ENCODE results near the gene ERICH3.

ERICH3 gene

DNA sequence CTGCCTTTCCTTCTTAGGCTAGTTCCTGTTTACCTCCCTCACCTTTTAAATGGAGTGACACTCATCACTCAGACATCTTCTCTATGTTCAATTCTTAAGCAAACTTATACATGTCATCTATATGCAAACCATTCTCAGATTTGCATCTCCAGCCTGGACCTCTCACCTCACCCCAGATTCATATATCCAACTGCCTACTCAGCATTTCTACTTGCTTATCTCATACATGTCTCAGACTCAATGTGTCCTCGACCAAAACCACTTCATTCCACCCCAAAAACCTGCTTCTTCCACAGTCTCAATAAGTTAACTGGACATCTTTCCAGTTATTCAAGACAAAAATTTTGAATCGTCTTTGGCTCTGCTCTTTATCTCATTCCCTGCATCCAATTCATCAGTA is 62.6 kb downstream of the ERICH3 start:
- H3K27me3 ChIP-seq (ENCODE audit: control insufficient read depth, insufficient read depth, low read length) = no peaks in the 10 kb centered on the region
- no peak overlapping the region for H3K4me3 ChIP-seq (ENCODE audit: low read length)
- no peaks in the 10 kb centered on the region for H3K4me1 ChIP-seq (ENCODE audit: control insufficient read depth, insufficient read depth, low read length)
- no peak overlapping the region for H3K27ac ChIP-seq (ENCODE audit: low read depth, low read length)
- H3K9ac ChIP-seq (ENCODE audit: low read length) = no peak overlapping the region
- H3K36me3 ChIP-seq (ENCODE audit: control insufficient read depth, insufficient read depth, low read length) = no peaks in the 10 kb centered on the region

GRCh38 chr1:74609810-74610371 is 63.7 kb downstream of the ERICH3 start:
- H3K4me3 ChIP-seq (ENCODE audit: low read length) = no peak overlapping the region
- H3K4me1 ChIP-seq (ENCODE audit: control insufficient read depth, insufficient read depth, low read length) = no peaks in the 10 kb centered on the region
- no peak overlapping the region for H3K9ac ChIP-seq (ENCODE audit: low read length)
- H3K27me3 ChIP-seq (ENCODE audit: control insufficient read depth, insufficient read depth, low read length) = no peaks in the 10 kb centered on the region
- no peak overlapping the region for H3K27ac ChIP-seq (ENCODE audit: low read depth, low read length)
- H3K36me3 ChIP-seq (ENCODE audit: control insufficient read depth, insufficient read depth, low read length) = no peaks in the 10 kb centered on the region

DNA sequence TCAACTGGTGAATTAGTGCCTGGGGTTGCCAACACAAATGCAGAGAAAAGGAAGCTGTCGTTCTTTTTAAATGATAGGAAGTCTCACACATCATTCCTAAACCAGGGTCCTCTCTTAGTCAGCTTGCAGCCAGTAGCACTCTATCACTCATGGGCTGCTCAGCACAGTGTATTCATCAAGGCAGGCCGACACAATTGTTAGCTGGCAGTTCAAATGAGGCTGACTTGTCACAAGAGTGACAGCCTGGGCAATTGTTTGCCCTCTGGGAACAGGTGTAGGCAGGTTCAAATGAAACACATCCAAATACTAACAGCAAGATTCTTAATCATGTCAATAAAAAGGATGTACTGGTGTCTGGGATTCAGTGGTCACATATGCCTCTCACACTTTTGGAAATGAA is 76.9 kb downstream of the ERICH3 start:
- no peaks in the 10 kb centered on the region for H3K4me1 ChIP-seq (ENCODE audit: control insufficient read depth, insufficient read depth, low read length)
- H3K4me3 ChIP-seq (ENCODE audit: low read length) = no peak overlapping the region
- no peak overlapping the region for H3K27ac ChIP-seq (ENCODE audit: low read depth, low read length)
- H3K27me3 ChIP-seq (ENCODE audit: control insufficient read depth, insufficient read depth, low read length) = no peaks in the 10 kb centered on the region
- no peaks in the 10 kb centered on the region for H3K36me3 ChIP-seq (ENCODE audit: control insufficient read depth, insufficient read depth, low read length)
- no peak overlapping the region for H3K9ac ChIP-seq (ENCODE audit: low read length)

- Histone ChIP-seq H3K27ac (ENCODE audit: low read depth, low read length) (no peak overlapping the region), H3K4me3 (ENCODE audit: low read length) (no peak overlapping the region), H3K27me3 (ENCODE audit: control insufficient read depth, insufficient read depth, low read length) (no peaks in the 10 kb centered on the region), H3K9ac (ENCODE audit: low read length) (no peak overlapping the region), H3K36me3 (ENCODE audit: control insufficient read depth, insufficient read depth, low read length) (no peaks in the 10 kb centered on the region), H3K4me1 (ENCODE audit: control insufficient read depth, insufficient read depth, low read length) (no peaks in the 10 kb centered on the region)
These were observed 79.4 kb downstream of the ERICH3 start for GRCh38 chr1:74593887-74594866.

DNA sequence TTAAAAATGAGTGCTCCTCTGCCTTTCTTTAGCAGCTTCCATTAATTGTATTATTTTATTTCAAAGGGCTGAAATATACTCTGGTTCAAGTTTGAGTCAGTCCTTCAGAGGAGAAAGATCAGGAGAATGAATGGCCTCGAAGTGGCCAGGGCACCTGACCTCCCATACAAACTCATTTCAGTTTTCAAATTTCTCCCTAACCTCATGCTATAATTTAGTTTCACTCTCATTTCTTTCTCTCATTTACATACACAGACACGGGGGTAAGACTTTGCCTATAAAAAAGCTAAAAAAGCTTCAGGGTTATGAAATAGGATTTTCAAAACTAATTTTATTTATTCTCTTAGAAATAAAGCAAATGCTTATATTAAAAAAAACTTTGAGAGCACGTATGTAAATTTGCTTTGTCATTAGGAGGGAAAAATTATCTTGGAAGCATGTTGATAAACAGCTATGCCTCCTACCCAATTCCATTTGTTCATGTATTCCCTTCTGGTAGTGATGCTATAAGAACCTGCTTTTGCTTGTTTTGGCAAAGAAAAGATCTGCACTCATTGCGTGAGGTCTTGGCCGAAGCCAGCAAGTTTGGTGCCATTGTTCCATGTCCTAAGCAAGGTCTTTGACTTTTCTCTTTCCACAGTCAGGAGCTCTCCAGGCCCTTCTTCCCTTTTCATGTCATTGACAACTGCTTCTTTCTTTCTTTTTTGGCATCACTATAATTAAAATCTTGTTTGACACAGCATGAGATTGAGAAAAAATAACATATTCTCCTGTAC is 80.8 kb downstream of the ERICH3 start:
- H3K4me3 ChIP-seq (ENCODE audit: low read length) = no peak overlapping the region
- H3K27me3 ChIP-seq (ENCODE audit: control insufficient read depth, insufficient read depth, low read length) = no peaks in the 10 kb centered on the region
- no peak overlapping the region for H3K9ac ChIP-seq (ENCODE audit: low read length)
- H3K36me3 ChIP-seq (ENCODE audit: control insufficient read depth, insufficient read depth, low read length) = no peaks in the 10 kb centered on the region
- no peaks in the 10 kb centered on the region for H3K4me1 ChIP-seq (ENCODE audit: control insufficient read depth, insufficient read depth, low read length)
- no peak overlapping the region for H3K27ac ChIP-seq (ENCODE audit: low read depth, low read length)

DNA sequence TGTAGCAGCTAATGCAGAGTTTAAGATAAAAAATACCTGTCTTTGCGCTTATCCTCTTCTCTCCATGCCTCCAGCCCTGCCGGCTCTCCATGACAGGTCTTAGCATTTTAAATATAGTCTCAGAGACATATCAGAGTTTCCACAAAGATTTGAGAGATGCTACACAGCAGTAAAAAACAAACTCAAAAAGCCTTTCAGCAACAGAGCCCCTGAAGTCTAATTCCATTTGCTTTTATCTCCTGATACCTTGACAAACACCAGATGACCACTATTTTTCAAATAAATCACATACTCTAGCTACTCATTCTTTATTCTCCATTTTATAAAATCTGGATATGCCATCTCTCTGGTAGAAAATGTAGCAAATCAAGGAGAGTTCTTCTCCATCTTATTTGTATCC is 81.6 kb downstream of the ERICH3 start:
- no peaks in the 10 kb centered on the region for H3K27me3 ChIP-seq (ENCODE audit: control insufficient read depth, insufficient read depth, low read length)
- H3K4me3 ChIP-seq (ENCODE audit: low read length) = no peak overlapping the region
- H3K27ac ChIP-seq (ENCODE audit: low read depth, low read length) = no peak overlapping the region
- H3K4me1 ChIP-seq (ENCODE audit: control insufficient read depth, insufficient read depth, low read length) = no peaks in the 10 kb centered on the region
- no peak overlapping the region for H3K9ac ChIP-seq (ENCODE audit: low read length)
- H3K36me3 ChIP-seq (ENCODE audit: control insufficient read depth, insufficient read depth, low read length) = no peaks in the 10 kb centered on the region

DNA sequence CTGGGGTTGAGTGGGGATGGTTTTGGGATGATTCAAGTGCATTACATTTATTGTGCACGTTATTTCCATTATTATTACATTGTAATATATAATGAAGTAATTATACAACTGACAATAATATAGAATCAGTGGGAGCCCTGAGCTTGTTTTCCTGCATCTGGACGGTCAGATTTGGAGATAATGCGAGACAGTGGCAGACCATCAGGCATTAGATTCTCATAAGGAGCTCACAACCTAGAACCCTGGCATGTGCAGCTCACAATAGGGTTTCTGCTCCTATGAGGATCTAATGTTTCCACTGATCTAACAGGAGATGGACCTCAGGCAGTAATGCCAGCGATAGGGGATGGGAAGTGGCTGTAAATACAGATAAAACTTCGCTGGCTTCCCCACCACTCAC is 83.3 kb downstream of the ERICH3 start:
- Histone ChIP-seq H3K27me3 (ENCODE audit: control insufficient read depth, insufficient read depth, low read length) (no peaks in the 10 kb centered on the region), H3K4me3 (ENCODE audit: low read length) (no peak overlapping the region), H3K9ac (ENCODE audit: low read length) (no peak overlapping the region), H3K36me3 (ENCODE audit: control insufficient read depth, insufficient read depth, low read length) (no peaks in the 10 kb centered on the region), H3K27ac (ENCODE audit: low read depth, low read length) (no peak overlapping the region), H3K4me1 (ENCODE audit: control insufficient read depth, insufficient read depth, low read length) (no peaks in the 10 kb centered on the region)

GRCh38 chr1:74587888-74588287 is 85.7 kb downstream of the ERICH3 start:
- Histone ChIP-seq H3K27ac (ENCODE audit: low read depth, low read length) (no peak overlapping the region), H3K4me1 (ENCODE audit: control insufficient read depth, insufficient read depth, low read length) (no peaks in the 10 kb centered on the region)

DNA sequence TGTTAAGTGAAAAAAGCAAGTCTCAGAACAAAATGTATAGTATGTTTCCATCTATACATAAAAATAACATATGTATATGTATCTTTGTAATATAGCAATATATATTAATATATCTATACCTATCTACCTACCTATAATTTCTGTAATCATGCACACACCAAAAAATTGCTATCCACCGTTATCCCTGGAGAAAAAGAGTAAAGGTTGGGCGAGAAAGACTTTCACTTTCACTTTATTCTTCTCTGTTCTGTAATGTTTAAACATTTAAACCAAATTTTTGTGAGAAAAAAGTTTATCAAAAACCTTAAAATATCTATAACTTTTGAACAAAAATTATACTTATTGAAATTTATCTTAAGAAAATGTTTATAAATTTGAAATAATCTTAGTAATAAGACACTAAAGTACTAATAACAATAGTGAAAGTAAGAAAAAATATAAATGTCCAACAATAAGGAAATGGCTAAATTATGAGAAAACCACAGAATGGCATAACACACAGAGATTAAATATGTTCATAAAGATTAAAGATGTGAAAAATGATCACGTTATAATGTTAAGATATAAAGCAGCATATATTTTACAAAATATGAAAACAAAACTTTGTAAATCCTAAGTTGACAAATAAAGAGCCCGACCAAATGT is 87.2 kb downstream of the ERICH3 start:
- Histone ChIP-seq H3K36me3 (ENCODE audit: control insufficient read depth, insufficient read depth, low read length) (no peaks in the 10 kb centered on the region), H3K27ac (ENCODE audit: low read depth, low read length) (no peak overlapping the region), H3K9ac (ENCODE audit: low read length) (no peak overlapping the region), H3K4me3 (ENCODE audit: low read length) (no peak overlapping the region), H3K4me1 (ENCODE audit: control insufficient read depth, insufficient read depth, low read length) (no peaks in the 10 kb centered on the region), H3K27me3 (ENCODE audit: control insufficient read depth, insufficient read depth, low read length) (no peaks in the 10 kb centered on the region)

More at GRCh38 chr1:74587888-74588287, 85.7 kb downstream of the ERICH3 start:
- Histone ChIP-seq H3K36me3 (ENCODE audit: control insufficient read depth, insufficient read depth, low read length) (no peaks in the 10 kb centered on the region), H3K27me3 (ENCODE audit: control insufficient read depth, insufficient read depth, low read length) (no peaks in the 10 kb centered on the region), H3K9ac (ENCODE audit: low read length) (no peak overlapping the region), H3K4me3 (ENCODE audit: low read length) (no peak overlapping the region)

- no peak overlapping the region for H3K4me3 ChIP-seq (ENCODE audit: low read length)
- no peak overlapping the region for H3K27ac ChIP-seq (ENCODE audit: low read depth, low read length)
- no peak overlapping the region for H3K9ac ChIP-seq (ENCODE audit: low read length)
- H3K27me3 ChIP-seq (ENCODE audit: control insufficient read depth, insufficient read depth, low read length) = no peaks in the 10 kb centered on the region
- no peaks in the 10 kb centered on the region for H3K4me1 ChIP-seq (ENCODE audit: control insufficient read depth, insufficient read depth, low read length)
- H3K36me3 ChIP-seq (ENCODE audit: control insufficient read depth, insufficient read depth, low read length) = no peaks in the 10 kb centered on the region
These were observed 89.4 kb downstream of the ERICH3 start for GRCh38 chr1:74584185-74584584.

- Histone ChIP-seq H3K4me1 (ENCODE audit: control insufficient read depth, insufficient read depth, low read length) (no peaks in the 10 kb centered on the region), H3K27ac (ENCODE audit: low read depth, low read length) (no peak overlapping the region), H3K36me3 (ENCODE audit: control insufficient read depth, insufficient read depth, low read length) (no peaks in the 10 kb centered on the region), H3K9ac (ENCODE audit: low read length) (no peak overlapping the region), H3K4me3 (ENCODE audit: low read length) (no peak overlapping the region), H3K27me3 (ENCODE audit: control insufficient read depth, insufficient read depth, low read length) (no peaks in the 10 kb centered on the region)
These were observed 90.2 kb downstream of the ERICH3 start for GRCh38 chr1:74583397-74583796.

DNA sequence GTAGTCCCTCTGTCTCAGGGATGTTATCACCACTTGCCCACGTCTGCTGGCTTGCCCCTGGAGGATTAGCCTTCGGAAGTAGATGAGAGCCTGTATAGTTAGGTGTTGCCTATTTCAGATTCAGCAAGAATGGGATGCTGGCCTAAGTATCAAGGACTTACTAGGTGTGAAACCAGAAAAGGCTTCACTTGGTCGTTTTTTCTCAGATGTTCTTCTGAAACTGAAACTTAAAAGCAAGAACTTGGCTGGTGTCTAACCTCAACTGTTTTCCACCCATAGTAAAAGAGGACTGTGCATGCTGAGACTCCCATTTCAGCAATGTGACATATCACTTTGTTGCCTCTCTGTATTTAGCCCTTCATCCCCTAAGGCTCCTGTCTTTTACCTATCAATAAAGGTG is 94.2 kb downstream of the ERICH3 start:
- H3K9ac ChIP-seq (ENCODE audit: low read length) = no peak overlapping the region
- H3K4me3 ChIP-seq (ENCODE audit: low read length) = no peak overlapping the region

More for the DNA sequence above, 94.2 kb downstream of the ERICH3 start:
- Histone ChIP-seq H3K4me1 (ENCODE audit: control insufficient read depth, insufficient read depth, low read length) (no peaks in the 10 kb centered on the region), H3K27ac (ENCODE audit: low read depth, low read length) (no peak overlapping the region), H3K36me3 (ENCODE audit: control insufficient read depth, insufficient read depth, low read length) (no peaks in the 10 kb centered on the region), H3K27me3 (ENCODE audit: control insufficient read depth, insufficient read depth, low read length) (no peaks in the 10 kb centered on the region)

All from rectal smooth muscle tissue (tissue), 1 donor.